Natural killer cell (primary cell): ENCODE measurements around the gene SCML1. TPM values are rescaled to one million over a fixed set of nuclear protein-coding genes. Genes with fewer than 3 reads are reported as not detected.

Source experiments
- ATAC-seq, 3 donors: fragments of 150-1000 bp in 2 of 3; fragments of 200-7000 bp in 1 of 3; cut with Tn5 transposase; 1 replicate in 1 of 3; 2 replicates in 2 of 3; pipeline ENCODE4 v1.10.0; 2021; ENCODE audit warnings: mild to moderate bottlenecking in 2 of 3, moderate library complexity in 2 of 3
- DNase-seq, 2 donors: peaks; one replicate each; pipeline versions ENCODE4 v3.0.0 to v3.0.0-alpha.2; 2013 to 2021; ENCODE audit warnings: mixed read lengths in 1 of 2
- H3K27ac ChIP-seq: one replicate; pipeline ENCODE4 v1.5.1; 2013; ENCODE audit warnings: mild to moderate bottlenecking, low read length
- H3K27me3 ChIP-seq: one replicate; pipeline ENCODE4 v1.6.1; 2013; ENCODE audit warnings: low read length; ENCODE audit not compliant: control insufficient read depth, insufficient read depth
- H3K36me3 ChIP-seq: one replicate; pipeline ENCODE4 v1.6.1; 2013; ENCODE audit warnings: low read length; ENCODE audit not compliant: control insufficient read depth, insufficient read depth
- H3K4me1 ChIP-seq: one replicate; pipeline ENCODE4 v1.6.1; 2013; ENCODE audit warnings: low read length; ENCODE audit not compliant: control insufficient read depth, insufficient read depth
- H3K4me3 ChIP-seq: one replicate; pipeline ENCODE4 v1.5.1; 2013; ENCODE audit warnings: low read length
- H3K9me3 ChIP-seq: one replicate; pipeline ENCODE4 v1.6.1; 2013; ENCODE audit warnings: low read length; ENCODE audit not compliant: control insufficient read depth, insufficient read depth
- H3K27ac Mint-ChIP-seq, 2 donors: one replicate each; pipeline ENCODE4 v1.8.0; 2022; ENCODE audit warnings: mild to moderate bottlenecking in 2 of 2, mixed read lengths in 2 of 2, moderate library complexity in 1 of 2
- H3K27me3 Mint-ChIP-seq, 2 donors: one replicate each; pipeline ENCODE4 v1.8.0; 2022; ENCODE audit warnings: low read depth in 2 of 2, mixed read lengths in 2 of 2
- H3K36me3 Mint-ChIP-seq: one replicate; pipeline ENCODE4 v1.8.0; 2022; ENCODE audit warnings: mixed read lengths
- H3K4me1 Mint-ChIP-seq, 2 donors: one replicate each; pipeline ENCODE4 v1.8.0; 2022; ENCODE audit warnings: mixed read lengths in 2 of 2
- H3K4me3 Mint-ChIP-seq: one replicate; pipeline ENCODE4 v1.8.0; 2022; ENCODE audit warnings: mild to moderate bottlenecking, moderate library complexity, mixed read lengths
- H3K9me3 Mint-ChIP-seq, 2 donors: one replicate each; pipeline ENCODE4 v1.8.0; 2022; ENCODE audit warnings: mixed read lengths in 2 of 2
- CTCF ChIP-seq: fragments of 200-600 bp; IDR thresholded peaks from one replicate; pipeline ENCODE4 v1.8.0; 2022; ENCODE audit warnings: antibody characterized with exemption
- WGBS: methylation state at CpG from one replicate; pipeline ENCODE4 v1.1.7; 2013; ENCODE audit warnings: missing lambda C conversion rate; ENCODE audit not compliant: insufficient coverage; 5-methylcytosine and 5-hydroxymethylcytosine counted together
- intact Hi-C: fragments of 100-400 bp; cut with micrococcal nuclease; formaldehyde crosslinking; loops from one replicate; pipeline ENCODE4 v1.14.2; 2022
- total RNA-seq, 4 donors: library from RNA; stranded (reverse); fragments of 120-200 nt in 1 of 4; gene quantifications; one replicate each; pipeline versions ENCODE4 v1.2.3 to v1.2.4, GENCODE V29; 2013 to 2022

The SCML1 gene
- total RNA-seq, 3 donors from 2014 or later (not counting 1 experiment from before 2014, with no cell fraction given) = 4.5 to 6.9 (median 4.6) TPM

DNA sequence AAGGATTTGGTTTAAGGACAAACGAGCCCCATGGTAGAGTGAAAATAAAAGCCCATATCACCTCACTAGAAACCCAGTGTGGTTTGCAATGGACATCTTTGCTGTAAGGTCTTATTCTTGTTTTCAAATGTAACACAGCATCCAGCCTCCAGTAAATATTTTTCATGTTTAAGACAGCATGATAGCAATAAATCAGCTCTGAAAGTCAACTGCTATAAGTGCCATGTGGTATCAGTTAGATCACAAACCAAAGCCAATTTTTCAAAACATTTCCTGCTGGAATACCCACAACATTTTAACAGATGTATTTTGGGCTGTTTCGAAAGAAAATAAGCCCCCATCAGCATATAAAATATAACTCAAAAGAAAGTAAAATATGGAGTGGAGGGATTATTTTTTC, 24.0 kb upstream of the SCML1 start:
- Mint-ChIP-seq H3K4me3 (no peak overlapping the region), H3K27ac (no peak overlapping the region), H3K4me1 (no peaks in the 10 kb centered on the region), H3K27me3 (peaks cover 7 to 25% of the 10 kb centered on the region in 2 donors), H3K36me3 (no peaks in the 10 kb centered on the region), H3K9me3 (no peaks in the 10 kb centered on the region)
- no CpG with 5 or more reads among the region's 2 CpGs for WGBS
- Histone ChIP-seq H3K4me1 (no peaks in the 10 kb centered on the region), H3K9me3 (no peaks in the 10 kb centered on the region), H3K36me3 (no peaks in the 10 kb centered on the region), H3K27ac (no peak overlapping the region), H3K27me3 (no peaks in the 10 kb centered on the region), H3K4me3 (no peak overlapping the region)
- ATAC-seq = no peak
- intact Hi-C loops = no loop called here
- DNase-seq = no peak
- TF ChIP-seq CTCF = no peak

- H3K4me1 ChIP-seq = no peaks in the 10 kb centered on the region
- no peak overlapping the region for H3K27ac ChIP-seq
- DNase-seq = no peak
- TF ChIP-seq CTCF = no peak
- Mint-ChIP-seq H3K36me3 (no peaks in the 10 kb centered on the region), H3K27me3 (peaks cover 12 to 36% of the 10 kb centered on the region in 2 donors), H3K4me1 (no peaks in the 10 kb centered on the region), H3K4me3 (no peak overlapping the region), H3K27ac (no peak overlapping the region), H3K9me3 (peaks cover 0 to 2% of the 10 kb centered on the region in 2 donors)
- intact Hi-C loops = no loop called here
- no peak overlapping the region for H3K4me3 ChIP-seq
- no peaks in the 10 kb centered on the region for H3K36me3 ChIP-seq
- no peaks in the 10 kb centered on the region for H3K9me3 ChIP-seq
- no peak for ATAC-seq
- H3K27me3 ChIP-seq = no peaks in the 10 kb centered on the region
Measured at GRCh38 chrX:17718649-17719165, 18.6 kb upstream of the SCML1 start.

GRCh38 chrX:17719711-17720110, 17.6 kb upstream of the SCML1 start:
- Histone ChIP-seq H3K4me3 (no peak overlapping the region), H3K27me3 (no peaks in the 10 kb centered on the region), H3K36me3 (no peaks in the 10 kb centered on the region), H3K9me3 (no peaks in the 10 kb centered on the region), H3K27ac (no peak overlapping the region), H3K4me1 (no peaks in the 10 kb centered on the region)
- TF ChIP-seq CTCF = no peak
- intact Hi-C loops = no loop called here
- Mint-ChIP-seq H3K27ac (no peak overlapping the region), H3K4me1 (no peaks in the 10 kb centered on the region), H3K4me3 (no peak overlapping the region), H3K36me3 (no peaks in the 10 kb centered on the region), H3K9me3 (peaks cover 0 to 2% of the 10 kb centered on the region in 2 donors), H3K27me3 (peaks cover 12 to 34% of the 10 kb centered on the region in 2 donors)
- ATAC-seq (no peak), DNase-seq (no peak)
- whole genome bisulfite sequencing = 81% methylated on average over 4 of the region's 6 CpGs

- WGBS = 80% methylated on average over 4 of the region's 4 CpGs
- TF ChIP-seq CTCF = no peak
- H3K4me3 Mint-ChIP-seq = no peak overlapping the region
- H3K4me1 Mint-ChIP-seq = no peaks in the 10 kb centered on the region
- no peak for ATAC-seq
- intact Hi-C loops = no loop called here
- H3K27me3 Mint-ChIP-seq = peaks cover 12 to 34% of the 10 kb centered on the region in 2 donors
- Histone ChIP-seq H3K27ac (no peak overlapping the region), H3K4me3 (no peak overlapping the region), H3K27me3 (no peaks in the 10 kb centered on the region), H3K9me3 (no peaks in the 10 kb centered on the region), H3K4me1 (no peaks in the 10 kb centered on the region), H3K36me3 (no peaks in the 10 kb centered on the region)
- no peak overlapping the region for H3K27ac Mint-ChIP-seq
- peaks cover 0 to 2% of the 10 kb centered on the region in 2 donors for H3K9me3 Mint-ChIP-seq
- no peak for DNase-seq
- H3K36me3 Mint-ChIP-seq = no peaks in the 10 kb centered on the region
Measured at GRCh38 chrX:17721715-17722114, 15.6 kb upstream of the SCML1 start.
